GM11168 (cell line): ENCODE results near the gene GTF3C1.

Experiments
- in situ Hi-C: fragments of 300-500 bp; cut with MboI; formaldehyde crosslinking; loops from one replicate; pipeline ENCODE4 v1.12.0; 2022; ENCODE audit warnings: low sequenced_read_pairs; ENCODE audit not compliant: unreplicated experiment

The GTF3C1 gene

GRCh38 chr16:27520982-27521673, 28.6 kb downstream of the GTF3C1 start:
- in situ Hi-C loops, result no loop called here

GRCh38 chr16:27518226-27518625, 31.5 kb downstream of the GTF3C1 start:
- in situ Hi-C loops, result no loop called here

DNA sequence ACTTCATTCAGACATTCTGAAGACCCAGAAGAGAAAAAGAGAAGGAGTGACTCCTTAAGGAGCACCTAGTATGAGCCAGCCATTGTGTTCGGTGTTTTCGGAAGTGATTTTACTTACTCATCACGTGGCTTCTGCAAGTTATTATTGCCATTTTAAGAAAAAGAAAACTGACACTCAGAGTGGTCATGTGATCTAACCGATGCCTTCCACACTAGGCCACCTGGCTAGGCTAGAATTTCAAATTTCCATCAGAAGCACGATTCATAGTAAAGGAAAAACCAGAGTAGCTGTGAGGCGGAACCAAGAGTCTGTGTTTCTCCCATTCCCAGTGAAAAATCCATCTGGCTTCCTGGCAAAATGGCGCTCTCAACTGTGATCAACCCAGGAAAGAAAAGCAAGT, 32.0 kb downstream of the GTF3C1 start:
- in situ Hi-C loops, result no loop called here

DNA sequence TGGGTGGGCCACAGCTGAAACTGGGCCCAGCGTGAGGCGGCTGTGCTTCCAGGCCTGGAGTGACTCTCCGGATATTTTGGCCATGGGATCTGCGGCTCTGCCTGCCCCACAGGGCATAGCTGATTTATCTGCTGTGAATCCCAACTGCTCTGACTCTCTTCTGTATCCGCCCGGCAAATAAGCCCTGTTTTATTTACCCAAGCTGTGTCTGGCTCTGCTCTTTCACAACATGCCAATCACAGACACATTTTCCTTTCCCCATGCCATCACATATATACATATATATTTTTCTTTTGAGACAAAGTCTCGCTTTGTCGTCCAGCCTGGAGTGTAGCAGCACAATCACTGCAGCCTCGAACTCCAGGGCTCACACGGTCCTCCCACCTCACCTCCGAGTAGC, 33.3 kb downstream of the GTF3C1 start:
- in situ Hi-C loops, result no loop called here

GRCh38 chr16:27515874-27516353, 33.8 kb downstream of the GTF3C1 start:
- in situ Hi-C loops, result no loop called here

DNA sequence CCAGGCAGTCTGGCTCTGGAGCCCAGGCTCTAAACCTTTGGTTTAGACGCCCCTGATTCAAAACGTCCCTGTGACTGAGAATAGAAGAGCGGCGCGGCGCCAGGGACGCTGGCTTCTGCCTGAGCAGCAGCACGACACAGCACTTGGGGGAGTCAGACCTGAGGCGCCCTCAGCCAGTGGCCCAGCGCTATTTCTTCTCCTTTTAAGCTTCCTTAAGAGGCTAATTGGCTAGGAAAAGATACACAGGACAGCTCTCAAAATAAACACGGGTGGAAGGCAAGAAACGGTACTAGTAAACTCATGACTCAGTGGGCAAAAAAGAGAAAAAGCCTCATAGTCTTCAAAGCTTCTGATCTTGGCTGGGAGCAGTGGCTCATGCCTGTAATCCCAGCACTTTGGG, 34.9 kb downstream of the GTF3C1 start:
- in situ Hi-C loops, result no loop called here

DNA sequence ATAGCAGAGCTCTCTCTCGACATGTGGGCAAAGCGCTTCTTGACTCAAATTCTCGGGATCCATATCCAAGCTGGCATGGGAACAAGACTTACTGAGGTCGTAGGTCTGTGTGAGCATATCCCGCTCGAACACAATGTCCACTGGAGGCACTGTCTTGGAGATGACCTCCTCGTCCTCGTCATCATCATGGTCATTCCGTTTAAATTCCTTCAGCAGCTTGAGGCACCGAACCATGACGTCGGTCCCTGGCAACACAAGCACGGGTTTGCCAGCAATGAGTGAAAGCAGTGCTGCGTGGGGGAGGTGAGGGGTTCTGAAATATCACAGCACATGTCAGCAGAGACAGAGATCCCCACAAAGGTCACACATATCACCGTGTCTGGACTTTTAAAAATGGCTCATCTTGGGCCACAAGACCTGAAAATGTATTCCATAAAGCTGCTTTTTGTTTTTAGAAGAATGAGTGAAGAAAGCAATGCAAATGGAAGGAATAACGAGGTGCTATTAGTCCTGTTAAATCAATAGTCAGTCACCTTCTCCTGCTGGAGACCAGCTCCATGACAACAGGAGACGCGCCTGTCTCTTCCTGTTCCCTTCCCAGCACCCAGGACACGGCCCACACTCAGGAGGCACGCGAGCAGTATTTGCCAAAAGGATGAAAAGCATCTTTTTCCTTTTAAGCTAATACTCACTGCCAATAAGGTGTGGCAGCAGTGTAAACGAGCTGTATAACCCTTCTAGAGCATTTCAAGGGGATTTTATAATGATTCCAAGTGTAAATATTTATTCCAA, 37.9 kb downstream of the GTF3C1 start:
- in situ Hi-C loops, result no loop called here

DNA sequence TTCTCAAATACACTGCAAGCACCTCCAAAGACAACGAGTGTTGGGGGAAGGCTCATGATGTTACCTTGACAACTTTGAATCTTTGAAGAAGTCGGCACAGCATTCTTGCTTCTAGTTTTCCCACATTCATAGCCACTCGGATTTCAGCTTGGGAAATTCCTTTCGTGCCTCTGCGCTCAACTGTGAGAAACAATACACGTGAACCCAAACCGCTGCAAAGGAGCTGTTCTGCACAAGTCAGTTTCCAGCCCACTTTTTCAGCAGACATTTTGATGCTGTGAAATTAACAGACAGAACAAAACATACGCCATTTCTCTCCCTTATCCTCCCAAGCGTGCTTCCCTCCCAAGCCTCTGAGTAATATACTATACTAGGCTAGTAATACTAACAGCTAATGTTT, 41.2 kb downstream of the GTF3C1 start:
- in situ Hi-C loops, result no loop called here

GRCh38 chr16:27506771-27507170, 42.9 kb downstream of the GTF3C1 start:
- in situ Hi-C loops, result no loop called here

GRCh38 chr16:27505297-27506236, 44.1 kb downstream of the GTF3C1 start:
- in situ Hi-C loops, result no loop called here

DNA sequence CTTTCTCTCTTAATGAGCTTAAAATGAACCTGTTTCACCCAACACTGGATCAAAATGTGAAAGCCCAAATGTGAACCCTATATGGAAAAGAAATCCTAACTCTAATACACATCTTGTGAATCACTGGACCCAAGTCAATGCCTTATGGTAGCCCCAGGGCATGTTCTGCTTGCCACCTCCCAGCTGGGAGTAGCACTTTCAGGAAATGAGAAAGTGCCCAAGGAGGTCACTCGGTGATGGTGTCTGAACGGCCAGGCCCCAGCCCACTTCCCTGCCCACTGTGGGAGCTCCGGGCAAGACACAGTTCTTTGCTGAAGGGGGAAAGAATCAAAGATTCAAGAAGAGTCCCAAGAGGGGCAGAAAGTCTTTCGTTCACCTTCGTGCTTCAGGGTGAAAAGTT, 46.1 kb downstream of the GTF3C1 start:
- in situ Hi-C loops, result no loop called here

- in situ Hi-C loops, result no loop called here
These were observed 48.9 kb downstream of the GTF3C1 start for GRCh38 chr16:27500801-27501200.

- in situ Hi-C loops, result no loop called here
These were observed 50.1 kb downstream of the GTF3C1 start for GRCh38 chr16:27499659-27500055.

DNA sequence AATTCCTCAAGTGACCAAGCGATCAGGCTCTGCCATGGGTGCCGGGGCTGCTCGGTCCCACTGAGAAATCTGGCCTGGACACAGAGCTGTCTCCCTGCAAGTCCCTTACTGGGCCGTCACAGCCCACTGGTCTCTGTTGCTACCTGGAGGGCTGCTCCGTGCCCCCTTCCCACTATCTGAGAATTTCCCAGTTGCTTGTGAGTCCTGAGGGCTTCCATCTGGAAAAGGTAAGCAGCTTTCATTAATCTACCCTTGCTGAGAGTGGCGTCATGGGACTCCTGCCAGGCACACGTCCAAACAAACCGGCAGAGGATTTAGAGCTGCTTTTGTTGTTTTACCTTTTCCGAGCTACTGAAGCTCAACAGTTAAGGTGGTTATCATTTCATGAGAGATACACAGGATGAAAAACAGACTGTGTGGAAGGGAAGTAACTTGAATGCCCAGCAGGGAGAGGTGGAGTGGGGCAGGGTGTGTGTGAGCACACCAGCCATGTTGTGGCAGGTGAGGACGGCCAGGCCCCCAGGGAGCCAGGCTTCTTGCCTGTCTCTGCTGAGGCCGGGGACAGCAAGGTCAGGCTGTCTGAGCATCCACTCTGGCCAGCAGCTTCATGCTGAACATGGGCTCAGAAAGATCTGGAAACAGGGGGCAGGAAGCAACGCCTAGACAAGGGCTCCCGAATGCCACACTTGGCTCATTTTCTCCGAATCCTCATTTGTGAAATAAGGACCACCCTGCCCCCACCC, 50.6 kb downstream of the GTF3C1 start:
- in situ Hi-C loops, result no loop called here

DNA sequence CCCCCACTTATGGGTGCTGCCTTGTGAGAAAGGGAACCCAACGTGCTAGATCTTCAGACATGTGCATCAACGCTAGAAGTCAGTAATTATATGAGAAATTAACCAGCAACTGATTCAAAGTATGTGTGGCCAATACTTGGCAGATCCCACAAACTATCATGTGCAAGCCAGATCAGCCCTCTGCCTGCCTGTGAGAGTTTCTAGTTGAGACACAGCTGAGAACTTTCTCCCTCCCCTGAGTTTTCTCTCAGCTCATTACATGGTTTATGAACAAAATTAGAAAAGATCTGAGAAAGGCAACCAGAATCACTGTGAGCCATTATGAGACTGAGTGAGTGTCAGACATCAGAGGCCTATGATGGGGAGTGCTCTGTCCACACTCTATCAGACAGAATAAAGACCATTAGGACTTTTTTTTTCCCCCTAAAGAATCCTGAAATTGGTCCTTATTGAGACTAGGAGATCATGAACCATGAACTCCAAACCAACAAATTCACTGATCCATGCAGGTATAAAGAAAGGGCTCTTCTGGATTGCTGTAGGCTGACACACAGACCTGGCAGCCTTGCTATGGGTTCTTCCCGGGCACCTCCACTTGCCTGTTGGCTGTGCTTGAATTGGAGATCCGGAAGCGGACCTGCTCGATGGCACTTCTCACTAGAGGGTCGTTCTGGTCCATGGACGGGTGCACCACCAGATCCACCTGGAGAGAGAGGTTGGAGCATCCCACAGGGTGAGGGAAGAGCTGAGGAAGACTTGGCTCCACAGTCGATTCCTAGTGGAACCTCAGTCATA, 51.5 kb downstream of the GTF3C1 start:
- in situ Hi-C loops, result no loop called here

- in situ Hi-C loops, result no loop called here
These were observed 54.5 kb downstream of the GTF3C1 start for GRCh38 chr16:27495191-27495590.

GRCh38 chr16:27492588-27492979, 57.1 kb downstream of the GTF3C1 start:
- in situ Hi-C loops, result no loop called here

- in situ Hi-C loops, result no loop called here
These were observed 57.7 kb downstream of the GTF3C1 start for GRCh38 chr16:27491894-27492587.

DNA sequence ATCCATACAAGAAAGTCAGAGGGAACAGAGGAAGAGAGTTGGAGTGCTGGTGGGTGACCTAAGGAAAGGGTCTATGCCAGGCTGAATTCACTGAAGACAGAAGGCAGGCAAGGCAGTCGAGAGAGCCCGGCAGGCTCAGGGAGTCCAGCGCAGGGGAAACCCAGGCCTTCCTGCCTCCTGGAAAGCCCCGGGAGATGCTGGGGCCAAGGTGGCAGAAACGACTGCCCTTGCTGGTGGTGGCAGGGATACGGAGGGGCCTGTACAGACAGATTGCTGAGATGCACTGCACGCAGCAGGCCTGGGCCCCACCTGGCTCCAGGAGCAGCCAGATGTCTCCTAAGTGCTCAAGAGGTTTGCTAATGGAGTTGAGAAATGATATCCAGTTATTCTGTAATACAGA, 59.8 kb downstream of the GTF3C1 start:
- in situ Hi-C loops, result no loop called here
